SK-N-SH (cell line): ENCODE measurements around the gene ABAT. TPM values are rescaled to one million over a fixed set of nuclear protein-coding genes. Genes with fewer than 3 reads are reported as not detected.

Source experiments
- CTCF ChIA-PET: fragments of 300-600, 350-600 bp; formaldehyde crosslinking; extraction: SDS; loops from one replicate; lab custom pipeline; 2021; lab: Yijun Ruan, JAX
- POLR2A ChIA-PET: fragments of 350-600 bp; sonication (Branson Sonifier 250); formaldehyde crosslinking; extraction: SDS; loops from one replicate; lab custom pipeline; 2020; ENCODE audit warnings: antibody characterized with exemption, inconsistent platforms; lab: Yijun Ruan, JAX
- DNase-seq: peaks from one replicate; pipeline ENCODE4 v3.0.0; 2012
- H2AFZ ChIP-seq: fragments of 200-600 bp; sonication (generic); 2 replicates; pipeline ENCODE4 v1.8.1; 2016; ENCODE audit warnings: antibody characterized with exemption, mild to moderate bottlenecking, low read depth
- H3F3A ChIP-seq: fragments of 200-600 bp; sonication (generic); replicated peaks from 2 replicates; pipeline ENCODE3; 2016; ENCODE audit warnings: antibody characterized with exemption, mild to moderate bottlenecking; ENCODE audit not compliant: insufficient read depth
- H3K27ac ChIP-seq, 2 experiments: fragments of 200-500 bp in 1 of 2; fragments of 200-600 bp in 1 of 2; sonication (Bioruptor generic) in 1 of 2; sonication (generic), shearing (Covaris generic) in 1 of 2; 2 replicates each; pipeline versions ENCODE4 v1.5.1 to v1.6.1; 2014 to 2016; ENCODE audit warnings: low read depth in 2 of 2, inconsistent platforms in 1 of 2, low read length in 1 of 2, mild to moderate bottlenecking in 1 of 2, mixed read lengths in 1 of 2
- H3K27me3 ChIP-seq: fragments of 200-600 bp; sonication (generic), shearing (Covaris generic); 2 replicates; pipeline ENCODE4 v1.6.1; 2016; ENCODE audit warnings: mixed run types; ENCODE audit not compliant: insufficient read depth
- H3K36me3 ChIP-seq, 2 experiments: fragments of 200-500 bp in 1 of 2; fragments of 200-600 bp in 1 of 2; sonication (Bioruptor generic) in 1 of 2; sonication (generic) in 1 of 2; replicated peaks in 1 of 2; 2 replicates each; pipeline versions ENCODE3 to v1.5.1; 2014 to 2016; ENCODE audit warnings: low read length in 1 of 2, mild to moderate bottlenecking in 1 of 2; ENCODE audit not compliant: insufficient read depth in 2 of 2, control insufficient read depth in 1 of 2
- H3K4me1 ChIP-seq, 2 experiments: fragments of 200-500 bp in 1 of 2; fragments of 200-600 bp in 1 of 2; sonication (Bioruptor generic) in 1 of 2; sonication (generic), shearing (Covaris generic) in 1 of 2; 2 replicates each; pipeline versions ENCODE4 v1.5.1 to v1.6.1; 2014 to 2016; ENCODE audit warnings: low read depth in 1 of 2, low read length in 1 of 2, mixed run types in 1 of 2; ENCODE audit not compliant: insufficient read depth in 2 of 2, control insufficient read depth in 1 of 2
- H3K4me2 ChIP-seq: fragments of 200-600 bp; sonication (generic), shearing (Covaris generic); 2 replicates; pipeline ENCODE4 v1.6.1; 2017; ENCODE audit warnings: mixed run types
- H3K4me3 ChIP-seq, 2 experiments: fragments of 200-500 bp in 1 of 2; fragments of 200-600 bp in 1 of 2; sonication (Bioruptor generic) in 1 of 2; sonication (generic), shearing (Covaris generic) in 1 of 2; 2 replicates each; pipeline versions ENCODE4 v1.5.1 to v1.8.1; 2014 to 2016; ENCODE audit warnings: low read depth in 2 of 2, inconsistent platforms in 1 of 2, low read length in 1 of 2, mild to moderate bottlenecking in 1 of 2, mixed read lengths in 1 of 2, moderate library complexity in 1 of 2
- H3K79me2 ChIP-seq: fragments of 200-600 bp; sonication (generic); 2 replicates; pipeline ENCODE4 v1.8.1; 2017; ENCODE audit warnings: mild to moderate bottlenecking; ENCODE audit not compliant: insufficient read depth
- H3K9ac ChIP-seq: fragments of 200-600 bp; sonication (generic); 2 replicates; pipeline ENCODE4 v1.6.1; 2017; ENCODE audit warnings: mixed run types
- H3K9me2 ChIP-seq: fragments of 200-600 bp; sonication (generic); 2 replicates; pipeline ENCODE4 v1.6.1; 2017; ENCODE audit warnings: mixed run types
- H3K9me3 ChIP-seq: fragments of 200-600 bp; sonication (generic); 2 replicates; pipeline ENCODE4 v1.6.1; 2017; ENCODE audit warnings: mixed run types, mild to moderate bottlenecking, moderate library complexity
- H4K20me1 ChIP-seq: fragments of 200-600 bp; sonication (generic); 2 replicates; pipeline ENCODE4 v1.6.1; 2017; ENCODE audit warnings: mild to moderate bottlenecking, mixed run types; ENCODE audit not compliant: insufficient read depth
- FOXM1 ChIP-seq: IDR thresholded peaks from 2 replicates; pipeline ENCODE4 v1.4.0; 2012; ENCODE audit warnings: low read depth, mild to moderate bottlenecking
- GABPA ChIP-seq: IDR thresholded peaks from 2 replicates; pipeline ENCODE4 v1.4.0; 2012; ENCODE audit warnings: low read depth, mild to moderate bottlenecking
- GATA2 ChIP-seq: sonication (generic); formaldehyde crosslinking; IDR thresholded peaks from 2 replicates; pipeline ENCODE4 v1.5.0; 2020; ENCODE audit warnings: mild to moderate bottlenecking, missing genetic modification reagents
- MAX ChIP-seq: IDR thresholded peaks from 2 replicates; pipeline ENCODE4 v1.4.0; 2012; ENCODE audit warnings: low read depth
- NFIC ChIP-seq: IDR thresholded peaks from 2 replicates; pipeline ENCODE4 v1.4.0; 2012; ENCODE audit warnings: borderline replicate concordance
- RCOR1 ChIP-seq: fragments of 150-350 bp; IDR thresholded peaks from 2 replicates; pipeline ENCODE4 v1.6.1; 2017; ENCODE audit warnings: antibody characterized with exemption, low read length
- SIN3A ChIP-seq: IDR thresholded peaks from 2 replicates; pipeline ENCODE4 v1.6.1; 2012; ENCODE audit warnings: low read depth, mild to moderate bottlenecking, low read length, moderate library complexity, borderline replicate concordance
- SMC3 ChIP-seq: IDR thresholded peaks from 2 replicates; pipeline ENCODE4 v1.6.1; 2012; ENCODE audit warnings: low read depth, low read length, improper control_type of control experiment
- TAF1 ChIP-seq: IDR thresholded peaks from 2 replicates; pipeline ENCODE4 v1.6.1; 2012; ENCODE audit warnings: low read depth, mild to moderate bottlenecking, low read length, moderate library complexity, borderline replicate concordance
- TEAD4 ChIP-seq: IDR thresholded peaks from 2 replicates; pipeline ENCODE4 v1.4.0; 2012; ENCODE audit warnings: mild to moderate bottlenecking, borderline replicate concordance; ENCODE audit not compliant: insufficient read depth
- USF2 ChIP-seq: fragments of 150-350 bp; IDR thresholded peaks from 2 replicates; pipeline ENCODE4 v1.6.1; 2017; ENCODE audit warnings: antibody characterized with exemption, low read length, low read depth, borderline replicate concordance
- ZBTB33 ChIP-seq: IDR thresholded peaks from 2 replicates; pipeline ENCODE4 v1.4.0; 2012; ENCODE audit warnings: low read depth, borderline replicate concordance
- WGBS: methylation state at CpG from one replicate; pipeline ENCODE4 v1.1.6; 2017; ENCODE audit warnings: low lambda C conversion rate; 5-methylcytosine and 5-hydroxymethylcytosine counted together
- polyA plus RNA-seq, 3 experiments: library from polyadenylated mRNA; depleted of rRNA; stranded (reverse); fragments of >200 nt; gene quantifications; 2 replicates each; pipeline ENCODE4 v1.2.3, GENCODE V29; 2012
- TF ChIP-seq, protein P1 (sequence below): IDR thresholded peaks from 2 replicates; pipeline ENCODE4; 2012
- TF ChIP-seq, protein P2 (sequence below): IDR thresholded peaks from 2 replicates; pipeline ENCODE4 v1.6.1; 2012; ENCODE audit warnings: mild to moderate bottlenecking, low read depth, low read length, moderate library complexity

ABAT gene
- polyA plus RNA-seq, 1 of the 3 experiments (the other 2 are of a cell fraction), result 4.7 TPM

GRCh38 chr16:8816967-8817655, 142.7 kb downstream of the ABAT start:
- H3K36me3 ChIP-seq, result peaks cover 68 to 77% of the 10 kb centered on the region in 2 experiments
- no peaks in the 10 kb centered on the region for H3K9me2 ChIP-seq
- CTCF ChIA-PET, result interaction anchor here (1.0 kb wide), 1 partner anchor 63 kb away, joined by 4 read pairs; no protein-coding TSS in a partner anchor
- H3K9ac ChIP-seq, result no peak overlapping the region
- H3F3A ChIP-seq, result peaks cover 3% of the 10 kb centered on the region
- no peak overlapping the region for H2AFZ ChIP-seq
- H3K4me2 ChIP-seq, result no peak overlapping the region
- peaks cover 39% of the 10 kb centered on the region; the same call in 1 of the 2 replicates for H3K79me2 ChIP-seq
- no peaks in the 10 kb centered on the region for H3K27me3 ChIP-seq
- H3K4me1 ChIP-seq, result peaks cover 0 to 19% of the 10 kb centered on the region in 2 experiments; a peak in 1 of 4 replicates
- 90% methylated on average over 6 of the region's 6 CpGs for WGBS
- no peak overlapping the region for H3K4me3 ChIP-seq
- no peak overlapping the region for H3K27ac ChIP-seq
- TF ChIP-seq GABPA (no peak), FOXM1 (no peak), TAF1 (no peak), GATA2 (CRISPR knock-in tag) (no peak), RCOR1 (no peak)
- TF ChIP-seq, protein P1, sequence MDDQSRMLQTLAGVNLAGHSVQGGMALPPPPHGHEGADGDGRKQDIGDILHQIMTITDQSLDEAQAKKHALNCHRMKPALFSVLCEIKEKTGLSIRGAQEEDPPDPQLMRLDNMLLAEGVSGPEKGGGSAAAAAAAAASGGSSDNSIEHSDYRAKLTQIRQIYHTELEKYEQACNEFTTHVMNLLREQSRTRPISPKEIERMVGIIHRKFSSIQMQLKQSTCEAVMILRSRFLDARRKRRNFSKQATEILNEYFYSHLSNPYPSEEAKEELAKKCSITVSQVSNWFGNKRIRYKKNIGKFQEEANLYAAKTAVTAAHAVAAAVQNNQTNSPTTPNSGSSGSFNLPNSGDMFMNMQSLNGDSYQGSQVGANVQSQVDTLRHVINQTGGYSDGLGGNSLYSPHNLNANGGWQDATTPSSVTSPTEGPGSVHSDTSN, result no peak
- TF ChIP-seq, all 33 proteins: peak for 0
- POLR2A ChIA-PET, result no interaction called here
- no peaks in the 10 kb centered on the region for H4K20me1 ChIP-seq
- no peak for DNase-seq
- no peaks in the 10 kb centered on the region for H3K9me3 ChIP-seq

- Histone ChIP-seq H3K79me2 (peaks cover 47% of the 10 kb centered on the region; the same call in 1 of the 2 replicates), H3K9ac (no peak overlapping the region), H3K27me3 (no peaks in the 10 kb centered on the region), H2AFZ (no peak overlapping the region), H3K9me2 (no peaks in the 10 kb centered on the region), H3K4me3 (no peak overlapping the region), H3F3A (peaks cover 4% of the 10 kb centered on the region), H3K4me1 (peaks cover 0 to 12% of the 10 kb centered on the region in 2 experiments; a peak in 3 of 4 replicates), H3K36me3 (peaks cover 65 to 77% of the 10 kb centered on the region in 2 experiments), H3K27ac (peak overlapping the region in 1 of 2 experiments; percentile 17; a peak in 1 of 4 replicates), H4K20me1 (no peaks in the 10 kb centered on the region), H3K9me3 (no peaks in the 10 kb centered on the region), H3K4me2 (no peak overlapping the region)
- WGBS, result 89% methylated on average over 9 of the region's 10 CpGs
- no peak for DNase-seq
- POLR2A ChIA-PET, result interaction anchor here (0.9 to 3.1 kb wide), 2 partner anchors 9 kb away, joined by 3 to 12 read pairs; no protein-coding TSS in a partner anchor
- no peak for TF ChIP-seq NFIC
- no peak for TF ChIP-seq SMC3
- TF ChIP-seq, protein P2, sequence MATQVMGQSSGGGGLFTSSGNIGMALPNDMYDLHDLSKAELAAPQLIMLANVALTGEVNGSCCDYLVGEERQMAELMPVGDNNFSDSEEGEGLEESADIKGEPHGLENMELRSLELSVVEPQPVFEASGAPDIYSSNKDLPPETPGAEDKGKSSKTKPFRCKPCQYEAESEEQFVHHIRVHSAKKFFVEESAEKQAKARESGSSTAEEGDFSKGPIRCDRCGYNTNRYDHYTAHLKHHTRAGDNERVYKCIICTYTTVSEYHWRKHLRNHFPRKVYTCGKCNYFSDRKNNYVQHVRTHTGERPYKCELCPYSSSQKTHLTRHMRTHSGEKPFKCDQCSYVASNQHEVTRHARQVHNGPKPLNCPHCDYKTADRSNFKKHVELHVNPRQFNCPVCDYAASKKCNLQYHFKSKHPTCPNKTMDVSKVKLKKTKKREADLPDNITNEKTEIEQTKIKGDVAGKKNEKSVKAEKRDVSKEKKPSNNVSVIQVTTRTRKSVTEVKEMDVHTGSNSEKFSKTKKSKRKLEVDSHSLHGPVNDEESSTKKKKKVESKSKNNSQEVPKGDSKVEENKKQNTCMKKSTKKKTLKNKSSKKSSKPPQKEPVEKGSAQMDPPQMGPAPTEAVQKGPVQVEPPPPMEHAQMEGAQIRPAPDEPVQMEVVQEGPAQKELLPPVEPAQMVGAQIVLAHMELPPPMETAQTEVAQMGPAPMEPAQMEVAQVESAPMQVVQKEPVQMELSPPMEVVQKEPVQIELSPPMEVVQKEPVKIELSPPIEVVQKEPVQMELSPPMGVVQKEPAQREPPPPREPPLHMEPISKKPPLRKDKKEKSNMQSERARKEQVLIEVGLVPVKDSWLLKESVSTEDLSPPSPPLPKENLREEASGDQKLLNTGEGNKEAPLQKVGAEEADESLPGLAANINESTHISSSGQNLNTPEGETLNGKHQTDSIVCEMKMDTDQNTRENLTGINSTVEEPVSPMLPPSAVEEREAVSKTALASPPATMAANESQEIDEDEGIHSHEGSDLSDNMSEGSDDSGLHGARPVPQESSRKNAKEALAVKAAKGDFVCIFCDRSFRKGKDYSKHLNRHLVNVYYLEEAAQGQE, result no peak
- TF ChIP-seq TEAD4, result no peak
- no peak for TF ChIP-seq ZBTB33
- no peak for TF ChIP-seq USF2
- no peak for TF ChIP-seq MAX
- TF ChIP-seq SIN3A, result no peak
- CTCF ChIA-PET, result interaction anchor here (1.1 kb wide), 1 partner anchor 61 kb away, joined by 6 read pairs; no protein-coding TSS in a partner anchor
These were observed 144.3 kb downstream of the ABAT start for GRCh38 chr16:8818504-8819270.
